ENCODE measurements around the gene HOXB6. TPM values are rescaled to one million over a fixed set of nuclear protein-coding genes. Genes with fewer than 3 reads are reported as not detected.

The HOXB6 gene
- polyA plus RNA-seq, 1 donor from 2014 or later, result not detected

DNA sequence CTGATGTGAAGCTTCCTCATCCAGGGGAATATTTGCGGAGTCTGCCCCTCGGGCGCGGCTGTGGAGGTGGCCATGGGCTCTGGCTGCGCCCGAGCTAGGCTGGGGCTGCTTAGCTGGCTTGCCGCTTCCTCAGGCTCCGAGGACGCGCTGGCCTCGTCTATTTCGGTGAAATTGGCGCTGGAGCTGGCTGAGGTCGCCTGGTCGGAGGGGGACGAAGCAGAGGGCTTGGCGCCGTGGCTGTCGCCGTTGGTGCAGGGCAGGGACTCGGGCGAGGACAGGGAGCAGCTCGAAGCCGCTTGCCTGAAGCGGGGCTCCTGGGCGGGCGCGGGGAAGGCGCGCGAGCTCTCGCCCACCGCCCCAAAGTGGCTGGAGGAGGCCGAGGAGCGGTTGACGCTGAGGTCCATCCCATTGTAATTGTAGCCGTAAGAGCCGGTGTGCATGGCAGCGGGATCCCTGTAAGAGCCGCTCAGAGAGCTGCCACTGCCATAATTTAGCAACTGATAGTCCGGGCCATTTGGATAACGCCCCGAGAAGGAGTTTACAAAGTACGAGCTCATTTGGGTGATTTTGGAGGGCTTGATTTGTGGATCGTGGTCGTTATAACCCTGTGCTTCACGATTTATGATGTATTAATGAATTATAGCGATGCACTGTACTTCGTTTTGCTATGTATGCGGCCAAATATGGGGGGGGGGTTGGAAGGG is 11.5 kb downstream of the HOXB6 start, which contains the start of gene HOXB5:
Gene HOXB5 (minus strand): TSS at position 654 of the 704 bp plus-strand sequence. CDS start 97 bp downstream, at position 557.
- Mint-ChIP-seq H3K4me1 (peaks cover 17 to 21% (median 21%) of the 10 kb centered on the region in 3 donors), H3K27me3 (peaks cover 80% of the 10 kb centered on the region), H3K9me3 (peaks cover 0 to 2% (median 0%) of the 10 kb centered on the region in 3 donors), H3K27ac (peak within 1 kb of the TSS; percentile 89 to 90 (median 90)), H3K36me3 (no peaks in the 10 kb centered on the region), H3K4me3 (peak within 1 kb of the TSS; percentile 58 to 79 (median 66))

DNA sequence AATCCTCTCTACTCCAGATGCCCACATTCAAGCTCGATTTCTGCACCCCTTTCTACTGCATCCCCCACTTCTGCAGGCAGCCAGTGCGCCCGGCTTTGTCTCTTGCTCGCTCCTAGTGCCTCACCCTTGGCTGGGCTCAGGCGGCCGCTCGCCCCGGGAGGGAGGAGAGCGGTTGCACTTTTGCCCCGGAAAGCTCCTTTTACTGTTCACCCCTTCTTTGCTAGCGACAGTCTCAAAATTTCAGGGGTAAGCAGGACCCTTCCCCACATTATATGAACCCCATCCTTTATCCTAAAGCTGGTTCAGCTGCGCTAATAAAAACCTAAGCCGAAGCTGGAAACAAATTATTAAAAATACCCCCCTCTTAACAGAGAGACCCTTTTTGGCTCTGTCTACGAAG is 12.2 kb downstream of the HOXB6 start:
- H3K4me1 Mint-ChIP-seq, result peaks cover 12 to 18% (median 17%) of the 10 kb centered on the region in 3 donors
- H3K27me3 Mint-ChIP-seq, result peaks cover 80% of the 10 kb centered on the region

DNA sequence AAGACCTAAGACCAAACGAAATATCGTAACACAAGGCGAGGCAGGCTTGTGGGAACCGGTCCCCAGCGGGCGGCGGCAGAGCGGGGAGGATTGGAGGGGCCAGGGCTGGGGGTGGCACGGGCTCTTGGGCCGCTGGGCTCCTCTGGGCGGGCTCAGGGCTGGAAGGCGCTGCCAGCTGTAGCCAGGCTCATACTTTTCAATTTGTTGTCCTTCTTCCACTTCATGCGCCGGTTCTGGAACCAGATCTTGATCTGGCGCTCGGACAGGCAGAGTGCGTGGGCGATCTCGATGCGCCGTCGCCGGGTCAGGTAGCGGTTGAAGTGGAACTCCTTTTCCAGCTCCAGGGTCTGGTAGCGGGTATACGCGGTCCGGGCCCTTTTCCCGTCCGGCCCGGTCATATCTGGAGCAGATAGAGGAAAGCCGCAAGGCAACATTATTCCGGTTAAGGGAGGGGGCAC is 12.7 kb downstream of the HOXB6 start:
- Mint-ChIP-seq H3K9me3 (no peaks in the 10 kb centered on the region), H3K27me3 (peaks cover 81% of the 10 kb centered on the region), H3K4me3 (peak overlapping the region in 1 of 4 donors; percentile 70), H3K27ac (peak overlapping the region in 2 of 3 donors; percentile 64 to 90), H3K36me3 (no peaks in the 10 kb centered on the region), H3K4me1 (peaks cover 10 to 22% (median 17%) of the 10 kb centered on the region in 3 donors)

More for the DNA sequence above, 12.2 kb downstream of the HOXB6 start:
- H3K36me3 Mint-ChIP-seq, result no peaks in the 10 kb centered on the region
- H3K27ac Mint-ChIP-seq, result peak overlapping the region; percentile 85 to 90 (median 90)
- H3K9me3 Mint-ChIP-seq, result no peaks in the 10 kb centered on the region
- peak overlapping the region; percentile 10 to 70 (median 60) for H3K4me3 Mint-ChIP-seq

DNA sequence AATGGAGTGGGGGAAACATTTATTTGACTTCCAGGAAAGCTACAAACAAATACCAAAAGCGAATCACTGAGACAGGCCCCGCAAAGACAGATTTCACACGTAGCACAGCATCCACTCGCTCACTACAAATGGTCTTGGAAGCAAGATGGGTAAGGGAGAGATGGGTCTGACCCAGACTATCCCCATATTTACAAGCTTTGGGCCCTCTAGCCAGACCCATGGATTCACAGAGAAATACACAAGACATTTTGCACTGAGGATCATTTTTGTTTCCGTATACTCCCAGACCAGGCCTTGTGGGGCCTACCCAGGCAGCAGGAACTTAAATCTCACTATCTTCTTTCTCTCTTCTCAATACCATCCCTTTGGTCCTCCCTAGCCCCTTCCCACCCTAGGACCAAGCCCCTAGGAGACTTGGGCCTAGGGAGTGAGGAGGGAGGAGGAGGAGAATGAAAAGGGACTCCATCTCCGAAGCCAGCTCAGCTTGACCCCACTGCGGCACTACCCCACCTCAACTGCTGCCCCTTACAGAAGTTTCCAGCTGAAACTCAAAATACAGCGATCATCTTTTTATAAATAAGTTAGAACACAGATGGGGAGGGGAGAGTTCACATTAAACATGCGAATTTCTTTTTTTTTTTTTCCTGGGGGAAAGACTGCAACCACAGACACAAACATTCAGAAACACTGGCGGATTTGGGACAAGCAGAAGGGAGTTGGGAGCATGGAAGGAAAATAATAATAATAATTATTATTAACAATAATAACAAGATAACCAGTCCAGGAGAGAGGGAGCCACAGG is 13.3 kb downstream of the HOXB6 start:
- H3K27me3 Mint-ChIP-seq, result peaks cover 80% of the 10 kb centered on the region
- no peaks in the 10 kb centered on the region for H3K36me3 Mint-ChIP-seq
- peaks cover 7 to 23% (median 15%) of the 10 kb centered on the region in 3 donors for H3K4me1 Mint-ChIP-seq
- H3K4me3 Mint-ChIP-seq, result peak overlapping the region in 2 of 4 donors; percentile 70 to 73
- H3K27ac Mint-ChIP-seq, result peak overlapping the region in 1 of 3 donors; percentile 64
- no peaks in the 10 kb centered on the region for H3K9me3 Mint-ChIP-seq

DNA sequence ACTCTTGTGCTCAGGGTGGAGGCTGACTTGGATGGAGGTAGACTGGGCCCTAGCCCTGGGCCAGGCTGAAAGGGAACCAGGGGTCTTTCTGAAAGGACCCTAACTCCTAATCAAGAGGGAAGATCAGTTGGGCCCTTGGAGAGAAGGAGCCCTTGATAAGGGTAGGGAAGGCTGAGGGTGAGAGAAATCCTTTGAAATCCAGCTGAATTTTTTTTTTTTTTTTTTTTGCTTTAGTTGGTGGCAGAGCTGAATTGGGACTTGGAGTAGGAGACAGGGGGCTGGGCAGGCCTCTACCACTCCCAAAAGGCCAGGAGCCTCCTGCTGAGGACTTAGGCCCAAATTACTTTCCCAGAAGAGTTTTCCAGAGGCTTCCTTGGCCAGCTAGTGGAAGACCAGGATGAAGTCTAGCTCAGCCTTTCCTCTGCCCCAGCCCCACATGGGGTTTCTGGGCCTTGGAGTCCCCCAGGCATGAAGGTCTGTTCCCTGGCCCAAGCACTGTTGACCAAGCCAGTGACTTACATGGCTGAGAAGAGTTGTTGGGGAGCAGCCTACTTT is 14.1 kb downstream of the HOXB6 start:
- Mint-ChIP-seq H3K4me1 (peaks cover 11 to 31% (median 20%) of the 10 kb centered on the region in 3 donors), H3K9me3 (no peaks in the 10 kb centered on the region), H3K36me3 (no peaks in the 10 kb centered on the region), H3K4me3 (peak overlapping the region in 1 of 4 donors; percentile 70), H3K27me3 (peaks cover 82% of the 10 kb centered on the region), H3K27ac (peak overlapping the region in 1 of 3 donors; percentile 91)

DNA sequence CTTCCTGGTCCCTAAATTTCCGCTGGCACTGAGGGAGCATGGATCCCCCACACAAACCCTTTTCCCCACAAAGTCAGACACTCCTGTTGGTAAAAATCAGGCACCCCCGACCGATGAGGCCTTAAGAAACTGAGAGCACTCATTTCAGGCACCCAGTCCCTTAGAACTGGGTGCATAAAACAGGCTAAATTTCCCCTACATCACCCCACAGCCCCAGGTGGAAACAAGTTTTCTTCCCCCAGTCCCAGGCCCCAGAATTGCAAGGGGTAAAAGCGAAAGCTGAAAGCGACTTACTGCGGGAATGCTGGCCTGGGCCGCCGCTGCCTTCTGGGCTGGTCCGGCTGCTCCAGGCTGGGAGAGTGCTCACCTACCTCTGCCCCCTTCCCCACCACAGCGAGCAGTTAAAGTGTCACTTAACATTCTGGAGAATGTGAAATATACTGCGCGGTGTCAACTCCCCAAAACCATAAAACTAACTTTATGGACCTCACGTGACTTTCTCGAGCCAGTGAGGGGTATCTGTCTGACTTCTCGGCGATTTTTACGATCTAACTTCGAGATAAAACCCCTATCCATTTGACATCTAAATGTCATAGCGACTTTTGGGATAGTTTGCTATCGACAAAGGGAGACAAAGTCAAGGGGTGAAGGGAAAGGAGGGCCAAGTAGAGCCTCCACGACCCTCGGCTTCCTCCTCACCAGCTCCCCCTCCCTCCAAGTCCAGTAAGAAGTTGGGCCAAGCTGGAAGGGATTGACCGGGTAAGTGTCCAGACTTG is 14.8 kb downstream of the HOXB6 start, which contains the start of gene HOXB3:
Gene HOXB3 (minus strand): TSS at position 411 of the 776 bp plus-strand sequence. CDS start 37,767 bp downstream, outside the sequence.
- peak within 1 kb of the TSS in 1 of 3 donors; percentile 91 for H3K27ac Mint-ChIP-seq

DNA sequence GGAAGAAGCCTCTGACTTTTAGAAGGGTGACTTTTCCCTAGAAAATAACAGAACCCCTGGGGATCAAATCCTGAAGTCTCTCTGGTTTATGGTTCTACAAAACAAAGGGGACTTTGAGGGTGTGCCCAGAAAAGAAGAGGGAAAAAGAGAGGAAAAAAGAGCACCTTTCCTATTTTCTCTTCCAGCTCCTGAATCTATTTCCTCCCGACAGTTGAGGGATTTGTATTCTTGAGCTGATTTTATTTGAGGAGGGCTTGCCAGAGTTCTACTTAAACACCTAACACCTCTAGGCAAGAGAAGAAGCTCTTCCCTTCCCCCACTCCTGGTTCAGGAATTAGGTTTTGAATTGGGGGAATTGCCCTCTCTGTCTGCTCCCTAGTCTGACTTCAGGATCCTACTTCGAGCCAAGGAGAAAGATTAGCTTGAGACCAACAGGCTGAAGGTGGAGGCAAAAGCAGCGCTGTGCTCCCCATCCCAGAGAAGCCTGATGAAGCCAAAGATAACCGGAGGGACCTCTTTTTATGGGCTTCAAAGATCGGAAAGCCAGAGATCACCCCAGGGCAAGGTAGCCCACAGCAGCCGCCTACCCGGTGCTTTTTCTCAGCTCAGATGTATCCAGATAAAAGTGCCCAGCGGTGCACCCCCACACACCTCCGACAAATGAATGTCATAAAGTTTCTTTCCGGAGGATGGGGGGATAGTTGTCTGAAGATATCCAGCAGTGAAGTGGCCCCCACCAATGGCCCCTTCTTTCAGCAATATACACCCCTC is 15.5 kb downstream of the HOXB6 start:
- Mint-ChIP-seq H3K4me1 (peaks cover 17 to 38% (median 25%) of the 10 kb centered on the region in 3 donors), H3K4me3 (peak overlapping the region in 1 of 4 donors; percentile 64), H3K27me3 (peaks cover 86% of the 10 kb centered on the region), H3K27ac (peak overlapping the region in 1 of 3 donors; percentile 91), H3K36me3 (no peaks in the 10 kb centered on the region), H3K9me3 (no peaks in the 10 kb centered on the region)

More for the DNA sequence above, 14.8 kb downstream of the HOXB6 start, which contains the start of gene HOXB3:
- Mint-ChIP-seq H3K9me3 (no peaks in the 10 kb centered on the region), H3K27me3 (peaks cover 82% of the 10 kb centered on the region), H3K4me1 (peaks cover 16 to 38% (median 25%) of the 10 kb centered on the region in 3 donors), H3K36me3 (no peaks in the 10 kb centered on the region), H3K4me3 (peak within 1 kb of the TSS in 2 of 4 donors; percentile 70 to 73)

DNA sequence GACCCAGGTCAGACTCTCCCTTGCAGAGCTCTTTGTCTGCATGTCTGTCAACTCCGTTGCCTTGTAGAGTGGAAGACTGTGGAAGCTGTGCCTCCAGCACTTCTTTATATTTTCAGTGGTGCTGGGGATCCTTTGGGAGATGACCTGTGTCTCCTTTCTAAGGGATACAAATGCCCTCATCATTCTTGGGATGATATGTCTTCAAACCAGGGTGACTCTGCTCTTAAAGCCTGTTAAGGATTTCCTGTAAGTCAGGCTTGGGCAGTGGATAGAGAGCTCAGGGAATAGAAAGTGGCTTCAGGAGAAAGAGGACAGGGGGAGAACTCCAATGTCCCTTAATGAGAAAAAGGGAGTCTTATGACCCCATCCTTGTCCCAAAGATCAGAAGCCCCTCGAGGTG is 16.3 kb downstream of the HOXB6 start:
- peak overlapping the region in 1 of 4 donors; percentile 59 for H3K4me3 Mint-ChIP-seq
- no peaks in the 10 kb centered on the region for H3K36me3 Mint-ChIP-seq
- peaks cover 90% of the 10 kb centered on the region for H3K27me3 Mint-ChIP-seq
- H3K4me1 Mint-ChIP-seq, result peaks cover 17 to 39% (median 23%) of the 10 kb centered on the region in 3 donors
- peak overlapping the region in 1 of 3 donors; percentile 91 for H3K27ac Mint-ChIP-seq
- H3K9me3 Mint-ChIP-seq, result no peaks in the 10 kb centered on the region

DNA sequence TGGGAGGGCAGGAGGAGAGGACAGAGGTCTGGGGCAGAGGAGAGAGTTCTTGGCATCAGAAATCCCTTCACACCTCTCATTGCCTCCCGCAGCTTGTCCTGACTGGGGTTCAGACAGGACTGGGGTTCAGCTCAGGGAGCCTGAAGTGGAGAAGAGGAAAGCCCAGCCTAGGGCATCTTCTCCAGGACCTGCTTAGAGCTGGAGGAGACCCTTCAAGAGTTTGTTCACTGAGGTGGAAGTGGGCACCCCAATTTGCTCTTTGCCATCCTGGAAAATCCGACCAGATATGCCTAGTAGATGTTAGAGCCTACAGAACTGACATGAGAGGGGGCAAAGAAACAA is 16.7 kb downstream of the HOXB6 start:
- Mint-ChIP-seq H3K27ac (peak overlapping the region in 1 of 3 donors; percentile 91), H3K4me3 (peak overlapping the region in 1 of 4 donors; percentile 59), H3K9me3 (no peaks in the 10 kb centered on the region), H3K4me1 (peaks cover 17 to 35% (median 21%) of the 10 kb centered on the region in 3 donors), H3K27me3 (peaks cover 87% of the 10 kb centered on the region), H3K36me3 (no peaks in the 10 kb centered on the region)

DNA sequence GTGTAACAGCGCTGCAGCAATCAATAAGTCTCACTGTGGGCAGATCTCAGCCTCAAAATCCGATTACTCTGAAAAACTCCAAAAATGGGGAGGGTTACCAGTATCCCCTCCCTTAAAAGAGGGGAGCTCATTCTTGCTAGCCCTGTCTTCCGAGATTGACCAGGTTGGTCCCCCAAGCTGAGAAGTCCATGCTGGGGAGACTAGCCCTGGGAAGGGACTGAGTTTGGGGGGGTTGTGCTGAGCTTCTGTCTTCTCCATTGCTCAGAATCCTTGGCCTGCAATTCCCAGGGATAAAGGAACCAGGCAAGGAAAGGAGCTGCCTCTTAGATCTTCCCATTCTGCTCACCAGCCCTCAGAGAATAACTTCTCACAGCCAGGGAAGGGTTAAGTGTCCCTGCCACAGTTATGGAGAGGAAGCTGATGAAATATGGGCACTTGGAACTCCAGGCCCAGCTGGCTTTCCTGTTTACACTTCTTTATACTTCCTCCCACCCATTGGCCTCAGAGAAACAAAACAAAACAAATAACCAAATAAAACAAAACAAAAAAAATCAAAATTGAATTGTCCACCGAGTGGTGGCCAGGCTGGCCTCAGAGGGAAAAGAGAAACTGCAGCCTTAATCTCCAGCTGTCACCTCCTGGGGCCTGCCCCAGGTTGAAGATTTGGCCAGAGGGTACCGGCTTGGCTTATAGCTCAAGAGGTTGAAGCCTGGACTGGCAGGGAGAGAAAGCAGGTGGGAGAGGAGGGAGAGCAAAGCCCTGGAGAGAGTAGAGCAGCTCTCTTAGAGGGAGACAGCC is 17.3 kb downstream of the HOXB6 start:
- peaks cover 86% of the 10 kb centered on the region for H3K27me3 Mint-ChIP-seq
- peaks cover 19 to 32% (median 19%) of the 10 kb centered on the region in 3 donors for H3K4me1 Mint-ChIP-seq
- H3K9me3 Mint-ChIP-seq, result no peaks in the 10 kb centered on the region
- no peaks in the 10 kb centered on the region for H3K36me3 Mint-ChIP-seq
- peak overlapping the region; percentile 9 to 93 (median 91) for H3K27ac Mint-ChIP-seq
- peak overlapping the region in 1 of 4 donors; percentile 61 for H3K4me3 Mint-ChIP-seq

DNA sequence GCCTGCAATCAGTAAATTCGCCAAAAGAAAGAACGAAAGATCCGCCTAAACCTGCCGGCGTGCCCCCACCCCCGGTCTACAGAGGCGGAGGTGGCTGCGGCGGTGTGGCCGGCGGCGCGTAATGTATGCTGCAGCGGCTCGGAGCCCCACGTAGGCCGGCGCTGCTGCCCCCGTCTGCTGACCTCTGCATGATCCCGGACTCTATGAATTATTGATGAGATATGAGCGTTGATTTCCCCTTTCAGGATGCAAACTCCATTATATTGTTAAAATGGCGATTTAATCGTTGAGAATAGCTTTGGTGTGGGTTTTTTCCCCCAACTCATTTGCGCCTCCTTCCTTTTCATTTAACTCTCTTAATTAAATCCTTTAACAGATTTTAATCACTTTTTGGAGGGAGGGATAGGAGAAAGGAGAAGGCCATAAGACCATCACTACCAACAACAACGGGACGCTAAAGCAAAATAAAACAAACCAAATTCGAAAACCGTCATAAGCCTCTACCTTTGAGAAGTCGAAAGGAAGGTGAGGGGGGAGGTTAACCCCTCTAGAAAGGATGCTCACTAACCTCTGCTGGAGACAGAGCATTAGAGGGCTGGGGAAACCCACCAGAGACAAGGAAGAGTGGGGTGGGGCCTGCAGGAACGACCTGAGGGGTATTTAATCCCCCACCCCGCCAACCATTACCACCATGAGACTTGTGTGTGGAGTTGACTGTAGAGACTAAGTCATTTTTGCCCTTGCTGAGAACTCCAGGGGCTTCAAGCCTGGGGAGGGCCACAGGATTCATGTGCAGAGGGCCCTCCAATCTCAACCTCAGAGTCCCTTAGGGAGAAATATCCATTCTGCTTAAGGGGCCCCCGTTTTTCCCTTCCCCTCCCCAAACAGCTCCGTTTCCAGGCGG is 18.2 kb downstream of the HOXB6 start:
- Mint-ChIP-seq H3K27me3 (peaks cover 86% of the 10 kb centered on the region), H3K36me3 (no peaks in the 10 kb centered on the region), H3K9me3 (no peaks in the 10 kb centered on the region), H3K4me1 (peaks cover 20 to 36% (median 21%) of the 10 kb centered on the region in 3 donors), H3K27ac (peak overlapping the region; percentile 9 to 93 (median 91)), H3K4me3 (peak overlapping the region; percentile 70 to 93 (median 85))

DNA sequence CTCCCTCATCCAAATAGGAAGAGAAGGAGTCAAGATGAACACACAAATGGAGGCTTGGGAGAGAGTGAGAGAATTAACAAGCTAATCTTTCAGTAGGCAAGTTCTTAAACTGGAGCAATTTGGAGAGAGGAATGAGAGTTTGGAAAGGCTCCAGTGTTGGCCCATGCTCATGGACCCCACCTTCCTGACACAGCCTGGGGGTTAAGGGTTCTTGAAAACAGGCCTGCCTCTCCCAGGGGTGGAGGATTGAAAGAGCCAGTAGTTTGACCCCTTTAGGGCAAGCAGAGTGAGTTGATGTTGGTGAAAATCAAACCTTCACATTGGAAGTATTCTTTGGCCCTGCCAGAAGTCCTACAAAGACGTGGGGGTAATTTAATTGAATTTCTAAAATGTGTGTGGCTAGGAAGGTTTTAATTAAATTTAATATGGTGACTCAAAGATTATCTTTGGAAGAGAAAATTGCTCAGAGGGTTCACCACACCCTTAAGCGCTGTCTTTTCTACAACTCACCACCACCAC is 20.5 kb downstream of the HOXB6 start:
- Mint-ChIP-seq H3K27ac (peak overlapping the region in 1 of 3 donors; percentile 92), H3K27me3 (peaks cover 84% of the 10 kb centered on the region), H3K4me1 (peaks cover 22 to 54% (median 22%) of the 10 kb centered on the region in 3 donors)

More for the DNA sequence above, 20.5 kb downstream of the HOXB6 start:
- peak overlapping the region in 3 of 4 donors; percentile 1 to 93 (median 2) for H3K4me3 Mint-ChIP-seq
- no peaks in the 10 kb centered on the region for H3K9me3 Mint-ChIP-seq
- H3K36me3 Mint-ChIP-seq, result no peaks in the 10 kb centered on the region

Measured in IgD-negative memory B cell (primary cell).